Suprapubic skin (tissue), 4 donors: Measurements from ENCODE around the gene B9D1. TPM values are rescaled to one million over a fixed set of nuclear protein-coding genes. Genes with fewer than 3 reads are reported as not detected.

Source experiments
- DNase-seq, 2 donors: peaks; one replicate each; pipeline ENCODE4 v3.0.0-alpha.2; 2019; ENCODE audit warnings: low spot score in 2 of 2
- H3K27ac ChIP-seq: fragments of 200-600 bp; sonication (generic); one replicate; pipeline ENCODE4 v1.5.1; 2019
- H3K27me3 ChIP-seq: fragments of 200-600 bp; sonication (generic); one replicate; pipeline ENCODE4 v1.5.1; 2019
- H3K36me3 ChIP-seq: fragments of 200-600 bp; sonication (generic); one replicate; pipeline ENCODE4 v1.5.1; 2019
- H3K4me1 ChIP-seq: fragments of 200-600 bp; sonication (generic); one replicate; pipeline ENCODE4 v1.5.1; 2019
- H3K4me3 ChIP-seq: fragments of 200-600 bp; sonication (generic); one replicate; pipeline ENCODE4 v1.5.1; 2019; ENCODE audit warnings: mild to moderate bottlenecking
- H3K9me3 ChIP-seq: fragments of 200-600 bp; sonication (generic); one replicate; pipeline ENCODE4 v1.5.1; 2019
- CTCF ChIP-seq, 2 donors: fragments of 200-600 bp in 1 of 2; fragments of 450-650 bp in 1 of 2; sonication (generic) in 1 of 2; IDR thresholded peaks; one replicate each; pipeline ENCODE4 v1.5.1; 2016 to 2019; ENCODE audit warnings: antibody characterized with exemption in 2 of 2, mild to moderate bottlenecking in 1 of 2, moderate library complexity in 1 of 2
- EP300 ChIP-seq: sonication (generic); formaldehyde crosslinking; IDR thresholded peaks from one replicate; pipeline ENCODE4 v1.6.1; 2017; ENCODE audit warnings: antibody characterized with exemption
- POLR2A ChIP-seq, 2 donors: fragments of 450-650 bp; IDR thresholded peaks; one replicate each; pipeline ENCODE4 v1.6.1; 2017; ENCODE audit warnings: antibody characterized with exemption in 2 of 2, mild to moderate bottlenecking in 2 of 2, moderate library complexity in 2 of 2
- POLR2AphosphoS5 ChIP-seq, 3 donors: sonication (generic); formaldehyde crosslinking; IDR thresholded peaks; one replicate each; pipeline ENCODE4 v1.6.1; 2017; ENCODE audit warnings: antibody characterized with exemption in 3 of 3
- WGBS: methylation state at CpG from one replicate; pipeline ENCODE4 v1.1.5; 2018; 5-methylcytosine and 5-hydroxymethylcytosine counted together
- total RNA-seq, 4 donors: library from RNA; depleted of rRNA; stranded (reverse); fragments of >200 nt; gene quantifications; one replicate each; pipeline ENCODE4 v1.1.0, GENCODE V29; 2016

The B9D1 gene
- total RNA-seq, 4 donors from 2014 or later = 10.7 to 21.7 (median 17.3) TPM

- Histone ChIP-seq H3K36me3 (peaks cover 50% of the 10 kb centered on the region), H3K27me3 (no peaks in the 10 kb centered on the region), H3K4me3 (no peak overlapping the region), H3K27ac (no peak overlapping the region), H3K9me3 (no peaks in the 10 kb centered on the region), H3K4me1 (peaks cover 36% of the 10 kb centered on the region)
- no peak for TF ChIP-seq EP300
- TF ChIP-seq CTCF (IDR thresholded peaks at IDR 0.05) = no peak
- no peak for TF ChIP-seq POLR2AphosphoS5 (IDR thresholded peaks at IDR 0.05)
- no peak for TF ChIP-seq POLR2A (IDR thresholded peaks at IDR 0.05)
- DNase-seq = no peak
- 93% methylated on average over 5 of the region's 5 CpGs for WGBS
Measured at GRCh38 chr17:19311016-19311415, 51.5 kb downstream of the B9D1 start.

GRCh38 chr17:19310151-19310550 lies 52.4 kb downstream of the B9D1 start:
- H3K4me1 ChIP-seq = peaks cover 40% of the 10 kb centered on the region
- TF ChIP-seq POLR2A (IDR thresholded peaks at IDR 0.05) = no peak
- H3K9me3 ChIP-seq = no peaks in the 10 kb centered on the region
- H3K36me3 ChIP-seq = peaks cover 42% of the 10 kb centered on the region
- DNase-seq = no peak
- H3K4me3 ChIP-seq = no peak overlapping the region
- no peaks in the 10 kb centered on the region for H3K27me3 ChIP-seq
- WGBS = 65% methylated on average over 4 of the region's 4 CpGs
- no peak overlapping the region for H3K27ac ChIP-seq

- Histone ChIP-seq H3K4me1 (peaks cover 45% of the 10 kb centered on the region), H3K9me3 (no peaks in the 10 kb centered on the region), H3K36me3 (peaks cover 42% of the 10 kb centered on the region), H3K4me3 (no peak overlapping the region), H3K27ac (no peak overlapping the region), H3K27me3 (no peaks in the 10 kb centered on the region)
- TF ChIP-seq POLR2AphosphoS5 (IDR thresholded peaks at IDR 0.05) (no peak), CTCF (IDR thresholded peaks at IDR 0.05) (no peak), POLR2A (IDR thresholded peaks at IDR 0.05) (no peak), EP300 (no peak)
- no peak for DNase-seq
- WGBS = 52% methylated on average over 5 of the region's 5 CpGs
Measured at GRCh38 chr17:19309701-19310100, 52.8 kb downstream of the B9D1 start.

- WGBS = 81% methylated on average over 8 of the region's 8 CpGs
- Histone ChIP-seq H3K36me3 (peaks cover 43% of the 10 kb centered on the region), H3K27ac (no peak overlapping the region)
Measured at GRCh38 chr17:19308398-19308797, 54.1 kb downstream of the B9D1 start.

GRCh38 chr17:19307521-19307920 lies 55.0 kb downstream of the B9D1 start:
- H3K27me3 ChIP-seq = no peaks in the 10 kb centered on the region
- no peak overlapping the region for H3K27ac ChIP-seq
- H3K4me1 ChIP-seq = peaks cover 39% of the 10 kb centered on the region
- no peaks in the 10 kb centered on the region for H3K9me3 ChIP-seq
- no peak overlapping the region for H3K4me3 ChIP-seq
- TF ChIP-seq POLR2AphosphoS5 (IDR thresholded peaks at IDR 0.05) (no peak), CTCF (IDR thresholded peaks at IDR 0.05) (no peak), EP300 (no peak), POLR2A (IDR thresholded peaks at IDR 0.05) (no peak)
- H3K36me3 ChIP-seq = peaks cover 34% of the 10 kb centered on the region
- WGBS = 96% methylated on average over 10 of the region's 10 CpGs
- DNase-seq = no peak

More at GRCh38 chr17:19308398-19308797, 54.1 kb downstream of the B9D1 start:
- Histone ChIP-seq H3K27me3 (no peaks in the 10 kb centered on the region), H3K4me1 (peaks cover 41% of the 10 kb centered on the region), H3K9me3 (no peaks in the 10 kb centered on the region), H3K4me3 (no peak overlapping the region)
- DNase-seq = no peak
- TF ChIP-seq EP300 (no peak), CTCF (IDR thresholded peaks at IDR 0.05) (no peak), POLR2A (IDR thresholded peaks at IDR 0.05) (no peak), POLR2AphosphoS5 (IDR thresholded peaks at IDR 0.05) (no peak)
